ENCODE results near the gene LCN6.

DNA sequence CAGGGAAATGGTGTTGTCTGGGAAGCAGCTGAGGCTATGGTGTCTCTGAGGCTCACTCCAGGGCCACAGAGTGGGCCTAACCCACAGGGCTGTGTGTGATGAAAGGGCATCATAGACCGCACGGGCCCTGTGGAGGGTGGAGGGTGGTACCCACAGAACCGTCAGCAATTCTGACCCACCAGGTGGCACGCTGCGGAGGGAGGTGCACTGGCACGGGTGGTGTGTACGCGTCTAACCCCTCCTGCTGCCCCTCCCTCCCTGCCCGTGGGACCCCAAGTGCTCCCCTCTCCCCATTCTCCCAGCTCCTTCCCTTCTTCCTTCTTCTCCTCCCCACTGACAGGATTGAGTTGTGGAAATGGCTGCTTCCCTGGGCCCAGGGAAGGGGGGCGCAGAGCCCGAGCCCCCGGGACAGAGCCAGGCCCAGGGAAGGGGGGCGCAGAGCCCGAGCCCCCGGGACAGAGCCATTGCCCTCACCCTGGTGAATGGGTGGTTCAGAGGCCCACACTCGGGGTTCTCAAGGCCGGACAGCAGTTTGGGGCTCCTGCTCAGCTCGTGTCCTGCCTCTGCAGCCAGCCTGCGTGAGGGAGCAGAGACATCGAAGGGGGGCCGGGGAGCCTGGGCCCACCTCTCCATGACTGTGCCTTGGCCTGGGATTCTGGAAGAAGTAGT, 12.4 kb downstream of the LCN6 start:
- TF ChIP-seq, protein P1, sequence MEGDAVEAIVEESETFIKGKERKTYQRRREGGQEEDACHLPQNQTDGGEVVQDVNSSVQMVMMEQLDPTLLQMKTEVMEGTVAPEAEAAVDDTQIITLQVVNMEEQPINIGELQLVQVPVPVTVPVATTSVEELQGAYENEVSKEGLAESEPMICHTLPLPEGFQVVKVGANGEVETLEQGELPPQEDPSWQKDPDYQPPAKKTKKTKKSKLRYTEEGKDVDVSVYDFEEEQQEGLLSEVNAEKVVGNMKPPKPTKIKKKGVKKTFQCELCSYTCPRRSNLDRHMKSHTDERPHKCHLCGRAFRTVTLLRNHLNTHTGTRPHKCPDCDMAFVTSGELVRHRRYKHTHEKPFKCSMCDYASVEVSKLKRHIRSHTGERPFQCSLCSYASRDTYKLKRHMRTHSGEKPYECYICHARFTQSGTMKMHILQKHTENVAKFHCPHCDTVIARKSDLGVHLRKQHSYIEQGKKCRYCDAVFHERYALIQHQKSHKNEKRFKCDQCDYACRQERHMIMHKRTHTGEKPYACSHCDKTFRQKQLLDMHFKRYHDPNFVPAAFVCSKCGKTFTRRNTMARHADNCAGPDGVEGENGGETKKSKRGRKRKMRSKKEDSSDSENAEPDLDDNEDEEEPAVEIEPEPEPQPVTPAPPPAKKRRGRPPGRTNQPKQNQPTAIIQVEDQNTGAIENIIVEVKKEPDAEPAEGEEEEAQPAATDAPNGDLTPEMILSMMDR (IDR thresholded peaks at IDR 0.05) = no peak
- TF ChIP-seq POLR2A (IDR thresholded peaks at IDR 0.05) = no peak

Data from prostate gland (tissue), 2 donors.